HG03342 (cell line): ENCODE results near the gene CD58.
"Not testable (repeated sequence)": the region's sequence is repeated elsewhere in the genome, so short reads cannot be mapped to it uniquely, and the experiment has no call there.

Experiments used
- ATAC-seq: cut with Tn5 transposase; IDR thresholded peaks from one replicate; pipeline ENCODE4 v1.9.1; 2021; ENCODE audit warnings: mild to moderate bottlenecking, moderate library complexity; ENCODE audit not compliant: unreplicated experiment

CD58 gene

DNA sequence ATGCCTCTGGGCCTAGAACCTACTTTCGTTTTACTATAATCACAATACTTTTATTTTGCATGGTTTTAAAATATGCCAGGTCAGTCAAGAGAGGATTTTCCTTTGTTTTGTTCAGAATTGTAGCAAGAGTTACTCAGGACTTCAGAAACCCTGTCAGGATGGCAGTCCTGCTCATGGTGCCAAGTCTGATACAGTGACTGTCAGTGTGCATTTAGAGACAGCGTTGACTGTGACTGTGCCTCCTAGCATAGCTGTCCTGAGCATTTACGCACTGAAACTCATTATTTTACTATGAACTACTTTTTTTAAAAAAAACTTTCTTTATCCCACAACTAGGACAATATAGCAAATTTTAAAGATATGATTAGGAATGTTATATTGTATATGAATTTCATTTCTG, 23.2 kb upstream of the CD58 start:
- ATAC-seq: not testable (repeated sequence)

DNA sequence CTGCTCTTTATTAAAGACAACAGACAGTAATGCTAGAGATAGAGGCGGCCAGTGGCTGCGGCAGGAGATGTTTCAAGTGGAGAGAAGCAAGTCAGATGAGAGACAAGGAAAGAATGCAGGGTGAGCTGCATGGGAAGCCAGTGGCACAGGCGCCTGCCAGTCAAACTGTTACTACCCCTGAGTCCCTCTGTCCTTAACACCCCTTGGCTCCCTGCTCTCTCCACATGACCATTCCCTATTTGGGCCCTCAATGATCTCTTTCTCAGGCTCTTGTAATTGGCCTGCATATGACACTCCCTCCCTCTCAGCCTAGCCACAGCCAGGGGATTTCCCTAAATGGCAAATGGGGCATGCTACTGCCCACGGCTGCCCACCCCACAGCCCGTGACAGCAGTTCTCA, 22.6 kb upstream of the CD58 start:
- not testable (repeated sequence) for ATAC-seq

DNA sequence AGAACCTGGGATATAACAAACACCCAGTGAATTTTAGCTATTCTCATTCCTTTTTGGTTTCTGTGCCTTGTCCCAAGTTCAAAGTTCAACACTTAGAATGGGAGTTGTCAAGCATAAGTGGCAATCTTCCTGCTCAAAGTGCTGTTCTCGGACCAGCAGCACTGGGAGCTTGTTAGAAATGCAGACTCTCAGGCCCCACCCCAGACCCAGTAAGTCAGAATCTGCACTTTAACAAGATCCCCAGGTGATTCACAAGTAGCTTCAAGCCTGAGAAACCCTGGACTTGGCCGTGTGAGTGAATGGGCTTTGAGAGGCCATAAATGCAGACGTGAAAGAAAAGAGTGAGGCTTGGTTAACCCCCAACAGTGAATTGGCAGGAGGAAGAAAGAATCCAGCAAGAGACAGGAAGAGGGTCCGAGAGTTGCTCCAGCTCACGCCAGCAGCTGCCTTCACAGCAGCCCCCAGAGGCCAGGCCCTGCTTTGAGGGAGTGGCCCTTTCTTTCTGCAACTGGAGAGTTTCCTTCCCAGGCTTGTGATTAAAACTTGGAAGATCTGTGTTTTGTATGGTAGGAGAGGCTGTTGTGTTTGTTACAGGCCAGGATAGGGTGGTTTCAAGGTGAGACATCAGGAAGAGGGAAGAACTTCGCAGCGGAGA, 21.3 kb upstream of the CD58 start:
- ATAC-seq: not testable (repeated sequence)

DNA sequence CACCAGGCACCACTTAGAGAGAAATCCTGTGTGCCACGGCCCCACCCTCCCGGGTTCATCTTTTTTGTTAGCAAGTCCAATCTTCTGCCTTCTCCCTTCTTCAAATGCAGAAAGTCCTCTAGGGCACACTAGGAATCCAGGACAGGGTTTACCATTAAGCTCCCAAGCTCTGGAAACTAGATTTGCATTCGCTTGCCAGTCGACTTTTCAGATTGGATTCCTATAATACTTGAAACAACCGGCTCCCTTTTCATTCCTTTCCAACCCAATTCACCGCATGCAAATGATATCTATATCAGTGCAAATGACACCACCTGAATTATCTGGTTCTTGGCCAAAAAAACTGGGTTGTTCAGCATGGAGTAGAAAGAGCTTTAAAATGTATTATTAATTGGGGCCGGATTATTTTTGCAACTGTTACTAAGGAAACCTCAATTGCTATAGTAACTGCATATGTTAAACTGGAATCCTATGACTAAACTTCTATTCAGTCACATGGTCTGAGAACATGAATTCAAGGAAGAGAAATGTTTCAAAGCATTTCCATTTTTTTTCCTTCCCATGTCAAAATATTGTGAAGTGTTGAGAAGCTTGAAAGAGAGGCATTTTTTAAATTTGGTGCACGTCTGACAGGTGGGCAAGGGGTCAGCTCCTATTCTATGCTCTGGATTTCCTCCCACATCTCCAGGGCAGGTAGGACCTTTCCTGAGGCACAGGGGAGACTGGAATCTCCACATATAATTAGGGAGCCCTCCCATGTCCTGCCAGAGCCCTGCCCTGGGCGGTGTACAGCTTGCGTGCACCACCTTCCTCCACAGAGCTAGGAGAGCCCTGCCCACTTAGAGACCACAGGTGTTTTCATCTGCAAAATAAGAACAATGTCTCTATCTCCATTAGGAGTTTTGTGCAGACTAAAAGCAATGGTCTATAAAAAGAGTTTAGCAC, 20.5 kb upstream of the CD58 start:
- not testable (repeated sequence) for ATAC-seq

DNA sequence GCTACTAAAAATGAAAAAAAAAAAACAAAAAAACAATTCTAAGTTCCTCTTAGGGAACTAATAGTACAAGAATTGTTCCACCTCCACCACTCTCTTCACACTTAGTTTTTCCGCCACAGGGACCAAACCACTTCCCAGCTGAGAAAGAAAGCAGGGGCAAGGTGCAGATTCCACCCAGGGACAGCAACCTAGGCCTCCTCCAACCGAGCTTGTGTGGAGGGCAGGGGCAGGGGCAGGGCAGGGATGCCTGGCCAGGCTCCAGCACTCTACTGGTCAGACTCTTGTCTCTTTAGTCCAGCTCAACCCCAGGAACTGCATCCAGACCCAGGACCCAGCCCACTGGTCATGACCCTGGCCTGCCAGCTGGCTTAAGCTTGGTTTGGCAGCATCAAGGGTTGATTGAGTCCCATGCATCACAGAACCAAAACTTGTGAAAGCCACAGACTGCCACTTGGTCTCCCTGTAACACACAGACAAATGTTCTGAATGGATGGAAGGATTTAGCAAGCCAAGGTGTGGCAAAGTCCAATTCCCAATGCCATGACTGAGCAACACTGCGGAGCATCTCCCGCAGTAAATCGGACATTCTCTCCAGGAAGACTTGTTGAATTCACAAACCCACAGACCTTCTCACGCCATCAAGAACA, 19.7 kb upstream of the CD58 start:
- ATAC-seq: not testable (repeated sequence)

DNA sequence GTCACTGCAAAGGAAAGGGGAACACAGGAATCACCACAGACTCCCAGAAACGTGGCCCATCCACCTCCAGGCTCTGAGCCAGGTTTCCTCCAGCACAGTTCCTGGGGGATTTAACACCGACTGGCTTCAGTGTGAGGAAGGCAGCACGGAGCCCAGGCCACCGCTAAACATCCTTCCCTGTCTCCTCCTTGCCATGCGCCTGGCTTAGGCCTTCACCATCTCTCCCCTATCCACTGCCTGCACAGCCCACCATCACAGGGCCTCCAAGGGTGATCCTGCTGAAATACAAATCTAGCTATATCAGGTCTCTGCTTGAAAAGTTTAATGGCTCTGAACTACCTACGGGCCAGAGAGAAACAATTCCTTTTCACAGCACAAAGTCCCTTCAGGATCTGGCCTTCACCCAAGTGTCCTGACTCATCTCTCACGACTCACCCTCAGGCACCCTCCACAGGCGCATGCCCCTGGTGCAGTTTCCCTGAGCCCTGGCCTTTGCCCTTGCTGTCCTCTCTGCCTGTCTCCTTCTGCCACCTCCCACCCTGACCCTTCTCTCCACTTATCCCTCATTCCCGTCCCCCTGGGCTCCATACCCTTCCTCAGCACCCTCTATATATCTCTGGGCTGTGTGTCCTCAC, 18.4 kb upstream of the CD58 start:
- not testable (repeated sequence) for ATAC-seq

DNA sequence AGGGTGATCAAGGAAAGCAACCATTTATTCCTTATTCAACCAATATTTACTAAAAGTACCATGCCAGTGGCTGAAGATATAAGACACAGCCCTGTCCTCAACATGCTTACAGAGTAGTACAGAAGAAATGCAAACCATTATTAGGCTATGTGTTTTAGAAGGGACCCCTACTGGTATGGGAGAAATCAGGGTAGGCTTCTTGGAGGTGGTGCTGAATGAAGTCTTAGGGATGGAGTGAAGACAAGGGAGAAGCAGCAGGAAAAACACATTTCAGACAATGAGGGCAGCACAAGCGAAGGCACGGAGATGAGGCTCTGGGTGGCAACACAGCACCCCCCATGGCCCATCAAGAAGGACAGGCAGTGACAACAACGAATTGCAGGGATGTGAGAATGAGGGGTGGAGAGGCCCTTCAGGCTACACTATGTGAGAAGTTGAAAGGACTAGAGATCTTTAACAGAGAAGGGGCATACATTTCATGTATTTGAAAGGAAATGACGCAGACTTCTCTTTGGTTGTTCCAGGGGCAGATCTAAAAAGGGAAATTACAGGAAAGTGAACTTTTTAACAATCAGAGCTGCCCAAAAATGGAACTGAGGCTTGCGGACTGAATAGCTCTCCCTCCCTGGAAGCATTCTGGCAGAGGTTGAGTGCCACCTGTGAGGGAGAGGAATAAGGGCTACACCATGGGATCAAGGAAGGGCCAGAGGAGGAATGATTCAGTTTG, 16.8 kb upstream of the CD58 start:
- ATAC-seq: no peak

DNA sequence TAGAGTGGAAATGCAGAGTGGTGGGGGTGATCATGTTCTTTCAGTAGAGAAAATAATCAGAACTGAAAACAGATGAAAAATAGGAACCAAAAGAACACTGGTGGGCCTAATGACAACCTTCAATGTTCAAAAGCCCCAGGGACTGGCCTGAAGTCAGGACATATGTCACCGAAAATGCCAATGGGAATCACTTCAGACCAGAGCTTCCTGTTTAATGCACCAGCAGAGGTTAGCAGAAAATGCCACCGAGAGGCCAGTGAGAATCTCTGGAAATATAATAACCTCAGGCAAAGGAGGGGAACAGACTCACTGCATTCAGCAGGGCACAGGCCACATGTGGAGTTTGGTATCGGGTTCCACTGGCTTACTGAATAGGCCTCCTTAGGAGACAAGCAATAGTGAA, 15.9 kb upstream of the CD58 start:
- ATAC-seq: peak; percentile 57

DNA sequence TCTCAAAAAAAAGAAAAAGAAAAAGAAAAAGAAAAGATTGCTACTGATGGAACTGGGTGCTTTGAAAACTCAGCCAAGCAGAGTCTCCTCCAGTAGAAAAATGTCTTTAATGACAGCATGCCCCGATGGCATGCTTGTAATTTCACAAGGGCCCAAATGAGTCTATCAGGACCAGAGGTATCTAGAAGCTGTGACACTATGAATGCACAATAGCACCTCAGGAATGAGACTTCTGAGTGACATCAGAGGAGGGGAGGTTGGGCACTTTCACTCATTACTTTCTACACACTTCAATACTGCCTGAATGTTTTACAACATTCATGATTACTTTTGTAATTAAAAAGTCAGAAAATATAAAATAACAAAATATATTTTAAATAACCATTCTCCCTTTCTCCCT, 15.1 kb upstream of the CD58 start:
- ATAC-seq: no peak

DNA sequence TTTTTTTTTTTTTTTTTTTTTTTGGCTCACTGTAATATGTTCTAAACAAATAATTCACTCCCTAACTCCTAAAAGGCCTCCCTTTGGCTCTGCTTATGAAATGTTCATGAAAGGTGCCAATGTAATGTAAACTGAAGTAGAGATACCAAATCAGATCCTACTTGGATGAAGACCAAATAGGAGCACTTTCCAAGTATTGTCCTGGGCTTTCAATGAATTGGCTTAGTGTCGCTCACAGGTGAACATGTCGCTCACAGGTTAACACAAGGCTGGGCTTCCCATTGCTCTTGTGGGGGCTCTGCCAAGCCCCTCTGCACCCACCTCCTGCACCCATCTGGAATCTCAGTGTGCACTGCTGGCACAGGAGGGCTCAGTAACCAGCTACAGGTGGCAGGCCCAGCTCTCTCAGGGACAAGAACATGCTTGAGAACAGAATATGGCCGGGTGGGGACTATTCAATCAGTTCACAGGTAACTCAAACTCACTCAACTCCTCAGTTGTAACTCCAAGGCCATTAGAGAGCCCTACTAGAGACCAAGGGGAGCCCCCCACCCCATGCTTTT, 10.6 kb upstream of the CD58 start:
- ATAC-seq: no peak

DNA sequence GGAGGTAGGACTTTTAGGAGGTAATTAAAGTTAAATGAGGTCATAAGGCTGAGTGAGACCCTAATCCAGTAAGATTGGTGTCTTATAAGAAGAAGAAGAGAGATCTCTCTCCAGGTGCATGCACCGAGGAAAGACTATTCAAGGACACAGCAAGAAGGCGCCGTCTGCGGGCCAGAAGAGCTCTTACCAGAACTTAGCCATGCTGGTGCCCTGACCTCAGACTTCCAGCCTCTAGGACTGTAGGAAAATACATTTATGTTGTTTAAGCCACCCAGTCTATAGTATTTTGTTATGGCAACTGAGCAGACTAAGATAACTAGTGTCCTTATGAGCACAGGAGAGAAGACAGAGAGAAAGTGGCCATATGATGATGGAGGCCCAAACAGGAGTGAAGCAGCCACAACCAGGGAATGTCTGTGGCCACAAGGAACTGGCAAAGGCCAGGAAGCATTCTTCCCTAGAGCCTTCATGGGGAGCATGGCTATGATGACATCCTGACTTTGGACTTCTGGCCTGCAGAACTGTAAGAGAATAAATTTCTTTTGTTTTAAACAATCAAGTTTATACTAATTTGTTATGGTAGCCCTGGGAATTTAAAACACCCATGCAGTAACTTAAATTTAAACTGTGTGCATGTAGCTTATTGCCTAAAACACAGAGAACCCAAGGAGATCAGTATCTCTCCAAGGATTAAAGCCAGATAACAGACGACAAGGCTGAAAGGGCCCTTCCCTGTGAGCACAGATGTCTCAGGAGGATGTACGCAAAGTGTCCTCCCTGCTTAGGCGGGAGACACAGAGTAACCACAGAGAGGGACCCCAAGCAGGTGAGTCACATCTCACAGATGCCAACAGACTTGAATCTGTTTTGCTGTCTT, 9.9 kb upstream of the CD58 start:
- no peak for ATAC-seq

DNA sequence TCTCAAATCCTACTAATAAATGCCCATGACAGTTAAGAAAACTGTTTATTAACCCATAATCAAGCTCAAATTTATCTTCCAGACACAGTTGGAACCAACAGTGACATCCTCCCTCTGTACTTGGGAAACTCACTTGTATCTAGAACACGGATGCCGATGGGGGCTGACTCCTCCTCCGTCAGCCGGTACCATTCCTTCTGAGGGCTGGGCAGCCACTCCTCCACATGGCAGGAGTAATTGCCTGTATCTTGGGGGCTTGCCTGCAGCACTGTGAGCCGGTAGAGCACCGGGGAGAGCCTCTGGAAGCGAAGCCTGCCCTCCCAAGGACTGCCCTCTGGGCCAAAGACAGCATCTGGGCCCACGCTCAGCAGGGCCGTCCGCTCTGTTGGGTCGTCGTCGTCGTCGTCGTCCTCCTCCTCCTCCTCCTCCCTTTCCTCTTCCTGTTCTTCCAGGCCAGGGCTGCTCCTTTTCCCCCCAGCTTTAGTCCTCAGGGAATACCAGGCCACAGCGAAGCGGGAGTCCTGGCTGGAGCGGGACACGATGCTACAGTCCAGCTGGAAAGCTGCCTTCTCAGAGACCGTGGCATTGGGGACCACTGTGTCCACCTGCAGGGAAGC, 8.5 kb upstream of the CD58 start:
- ATAC-seq: no peak

DNA sequence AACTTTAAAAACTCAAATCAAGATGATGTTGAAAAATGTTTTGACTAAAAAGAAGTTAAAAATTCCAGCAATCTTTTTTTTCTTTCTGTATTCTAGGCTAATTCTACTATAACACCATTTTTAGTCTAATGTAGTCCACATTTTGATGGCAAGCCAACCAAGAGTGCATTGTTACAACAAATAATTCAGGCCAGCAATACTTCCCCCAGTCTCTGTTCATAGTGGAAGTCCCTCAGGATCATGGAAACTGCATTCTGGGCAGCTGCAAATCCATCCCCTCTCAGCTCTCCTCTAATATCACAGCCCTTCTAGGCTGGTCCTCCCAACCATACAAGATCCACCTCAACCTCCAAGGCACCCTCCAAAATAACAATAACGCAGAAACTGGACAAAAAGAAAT, 7.8 kb upstream of the CD58 start:
- ATAC-seq: no peak

DNA sequence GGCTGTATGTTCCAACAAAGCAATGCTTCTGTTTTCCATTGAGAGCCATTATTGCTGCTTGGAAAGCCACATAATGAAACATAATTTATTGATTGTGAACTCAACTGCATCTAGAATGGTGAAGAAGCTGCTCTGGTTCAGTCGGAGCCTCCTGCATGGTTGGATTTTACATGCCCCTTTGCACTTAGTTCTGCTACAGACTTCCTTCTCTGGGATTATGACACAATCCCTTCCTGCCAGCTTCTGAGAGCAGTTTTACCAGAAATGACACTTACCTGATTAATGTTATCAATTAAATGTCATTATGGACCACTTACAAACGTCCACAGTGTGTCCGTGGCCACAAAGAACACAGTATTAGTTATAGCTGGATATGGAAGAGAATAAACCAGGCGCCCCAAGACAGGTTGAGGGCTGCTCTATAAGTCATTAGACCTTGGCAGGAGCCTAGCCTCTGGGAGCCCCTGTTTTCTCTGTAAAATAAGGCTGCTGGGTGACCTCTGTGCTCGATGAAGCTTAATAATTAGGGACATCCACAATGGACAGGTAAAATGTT, 7.0 kb upstream of the CD58 start:
- no peak for ATAC-seq

DNA sequence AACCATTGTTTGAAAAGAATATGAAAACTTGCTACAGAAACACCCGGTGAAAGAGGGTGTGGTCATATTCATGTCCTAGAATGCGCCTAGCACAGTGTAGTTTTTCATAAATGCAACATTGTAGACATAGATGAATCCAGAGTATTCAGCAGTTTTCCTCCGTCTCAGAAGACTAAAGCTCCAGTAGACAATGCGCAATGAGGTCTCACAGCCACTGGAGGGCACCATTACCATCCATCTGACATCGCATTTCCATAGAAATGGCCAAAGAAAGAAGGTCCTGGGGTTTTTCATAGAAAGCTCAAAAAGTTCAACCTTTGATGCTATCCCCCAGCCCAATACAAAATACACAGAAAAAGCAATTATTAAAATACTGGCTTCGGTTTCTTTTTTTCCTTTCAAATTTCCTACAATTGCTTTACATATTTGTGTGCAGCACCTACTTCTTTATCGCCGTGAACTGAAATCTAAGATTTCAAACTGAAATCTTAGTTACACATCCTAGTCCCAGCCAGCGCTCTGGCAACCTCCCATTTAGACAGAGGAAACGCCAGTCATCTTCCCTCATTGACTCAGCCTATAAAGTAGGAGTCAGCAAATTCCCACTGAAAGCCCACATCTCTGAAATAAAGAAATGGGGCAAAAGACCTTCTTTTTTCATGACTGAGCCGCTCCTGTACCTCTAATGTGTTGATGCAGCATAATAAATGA, 3.9 kb upstream of the CD58 start:
- ATAC-seq: no peak

DNA sequence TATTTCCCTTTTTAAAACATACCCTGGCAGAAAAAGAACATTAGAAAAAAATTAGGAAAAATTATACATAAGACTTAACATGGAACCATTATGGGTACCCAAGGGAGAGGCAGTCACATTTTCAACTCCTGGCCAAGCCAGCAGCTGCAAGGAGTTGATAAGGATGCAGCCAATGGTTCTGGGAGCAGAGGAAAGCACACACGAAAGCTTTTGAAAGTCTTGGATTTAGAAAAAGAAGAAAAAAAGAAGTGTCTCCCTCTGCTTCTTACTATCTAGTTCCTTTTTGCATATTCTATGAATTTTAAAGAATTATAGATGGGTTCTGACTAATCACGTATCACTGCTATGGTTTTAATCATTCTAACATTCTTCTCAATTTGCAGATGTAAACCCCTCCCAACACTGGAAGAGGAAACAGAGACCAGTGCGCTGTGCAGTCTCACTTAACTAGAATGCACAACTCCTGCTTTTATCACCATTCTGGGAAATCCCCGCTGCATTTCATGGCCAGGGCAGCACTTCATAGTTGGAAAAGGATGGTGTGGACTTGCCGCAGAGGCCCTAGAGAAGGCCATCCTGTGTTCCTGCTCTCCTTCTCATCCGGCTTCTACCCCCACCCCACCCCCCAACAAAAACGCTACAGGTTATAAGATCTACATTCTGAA, 2.7 kb upstream of the CD58 start:
- no peak for ATAC-seq

DNA sequence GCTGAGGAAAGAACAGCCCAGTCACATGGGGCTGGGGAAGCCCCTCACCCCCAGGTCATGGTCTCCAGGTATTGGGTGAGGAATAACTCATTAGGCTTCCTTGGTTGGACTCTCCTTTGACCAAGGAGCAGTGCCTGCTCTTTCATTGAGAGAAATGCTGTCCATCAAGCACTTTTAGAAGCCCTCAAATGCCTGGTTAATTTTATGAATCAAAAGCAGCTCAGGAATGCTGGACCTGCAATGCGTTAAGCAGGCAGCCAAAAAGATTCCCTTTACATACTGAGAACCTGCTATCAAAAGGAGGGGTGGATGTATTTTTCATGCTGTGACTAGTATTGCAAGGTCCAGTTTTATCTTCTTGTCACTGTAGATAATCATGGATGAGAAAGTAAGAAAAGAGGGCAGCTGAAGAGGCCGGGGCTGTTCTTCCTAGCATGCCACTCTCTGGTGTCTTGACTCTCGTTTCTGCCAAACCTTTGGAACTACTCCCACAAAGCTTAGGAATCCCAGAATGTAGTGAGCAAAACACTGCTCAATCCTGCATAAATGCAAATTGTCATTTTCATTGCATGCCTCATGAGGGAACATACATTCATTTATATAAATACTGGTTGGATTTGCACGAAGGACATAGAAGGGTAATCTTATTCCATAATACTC, 2.1 kb upstream of the CD58 start:
- no peak for ATAC-seq
